Neural progenitor cell (in vitro differentiated cells): ENCODE data around the gene CSGALNACT2.

Experiments
- CTCF ChIP-seq: fragments of 200-600 bp; sonication (generic); IDR thresholded peaks from 2 replicates; pipeline ENCODE4 v1.5.1; 2017; ENCODE audit warnings: antibody characterized with exemption, mild to moderate bottlenecking
- EZH2phosphoT487 ChIP-seq: fragments of 200-600 bp; sonication (generic); IDR thresholded peaks from 2 replicates; pipeline ENCODE4 v1.6.1; 2017; ENCODE audit warnings: antibody characterized with exemption

- no peak for TF ChIP-seq CTCF
- no peak for TF ChIP-seq EZH2phosphoT487
These were observed 47.9 kb downstream of the CSGALNACT2 start for GRCh38 chr10:43186150-43186549.
